Activated CD8-positive, alpha-beta memory T cell treated with anti-CD3 and anti-CD28 coated beads for 4 hours (primary cell): ENCODE data around the gene KIF3B.
"Not testable (repeated sequence)": the region's sequence is repeated elsewhere in the genome, so short reads cannot be mapped to it uniquely, and the experiment has no call there.

ENCODE experiments used
- DNase-seq, 2 donors: peaks; one replicate each; pipeline ENCODE4 v3.0.0-alpha.2; 2020; ENCODE audit warnings: low read depth in 2 of 2

The KIF3B gene

GRCh38 chr20:32277361-32278198, at the start of gene KIF3B:
KIF3B (plus strand) TSS chr20:32277651; CDS start chr20:32309778, 32,127 bp downstream.
- DNase-seq: peak; percentile 74 to 84

GRCh38 chr20:32227744-32228688, 49.4 kb upstream of the KIF3B start:
- no peak for DNase-seq

- DNase-seq: no peak
These were observed 48.2 kb upstream of the KIF3B start for GRCh38 chr20:32229251-32229747.

- no peak for DNase-seq
These were observed 46.7 kb upstream of the KIF3B start for GRCh38 chr20:32230707-32231106.

GRCh38 chr20:32231245-32231644, 46.2 kb upstream of the KIF3B start:
- DNase-seq: no peak

- no peak for DNase-seq
These were observed 45.6 kb upstream of the KIF3B start for GRCh38 chr20:32231847-32232246.

GRCh38 chr20:32232326-32232886, 45.0 kb upstream of the KIF3B start:
- DNase-seq: no peak

GRCh38 chr20:32233286-32233685, 44.2 kb upstream of the KIF3B start:
- no peak for DNase-seq

GRCh38 chr20:32234135-32234808, 43.2 kb upstream of the KIF3B start:
- DNase-seq: no peak

GRCh38 chr20:32235331-32236047, 42.0 kb upstream of the KIF3B start:
- no peak for DNase-seq

- no peak for DNase-seq
These were observed 41.4 kb upstream of the KIF3B start for GRCh38 chr20:32236048-32236533.

GRCh38 chr20:32236819-32237218, 40.6 kb upstream of the KIF3B start:
- DNase-seq: no peak

GRCh38 chr20:32237419-32237818, 40.0 kb upstream of the KIF3B start:
- DNase-seq: no peak

GRCh38 chr20:32238483-32239425, 38.7 kb upstream of the KIF3B start:
- no peak for DNase-seq

- DNase-seq: no peak
These were observed 37.2 kb upstream of the KIF3B start for GRCh38 chr20:32240205-32240604.

GRCh38 chr20:32241807-32242206, 35.6 kb upstream of the KIF3B start:
- DNase-seq: no peak

GRCh38 chr20:32244150-32244823, 33.2 kb upstream of the KIF3B start:
- DNase-seq: no peak

GRCh38 chr20:32244959-32245358, 32.5 kb upstream of the KIF3B start:
- no peak for DNase-seq

- DNase-seq: not testable (repeated sequence)
These were observed 31.2 kb upstream of the KIF3B start for GRCh38 chr20:32246208-32246607.
